IMR-90 (cell line): Measurements from ENCODE around the gene PFKP. TPM values are rescaled to one million over a fixed set of nuclear protein-coding genes. Genes with fewer than 3 reads are reported as not detected.

Experiments used
- MAZ ChIP-seq: IDR thresholded peaks from 2 replicates; pipeline ENCODE4 v1.6.1; 2012; ENCODE audit warnings: low read depth, mild to moderate bottlenecking, low read length, improper control_type of control experiment, moderate library complexity, borderline replicate concordance
- SMC3 ChIP-seq: fragments of 150-350 bp; IDR thresholded peaks from 2 replicates; pipeline ENCODE4 v1.6.1; 2016; ENCODE audit warnings: low read depth, mild to moderate bottlenecking, antibody characterized with exemption, low read length, moderate library complexity
- USF2 ChIP-seq: fragments of 150-350 bp; IDR thresholded peaks from 2 replicates; pipeline ENCODE4 v1.6.1; 2017; ENCODE audit warnings: mild to moderate bottlenecking, antibody characterized with exemption, low read length, low read depth
- polyA plus RNA-seq, 3 experiments: library from polyadenylated mRNA; depleted of rRNA; stranded (reverse); fragments of >200 nt; gene quantifications; 2 replicates each; pipeline ENCODE4 v1.2.3, GENCODE V29; 2012; ENCODE audit warnings: low replicate concordance in 1 of 3
- total RNA-seq: library from RNA; depleted of rRNA; stranded (reverse); fragments of >200 nt; gene quantifications from 2 replicates; pipeline ENCODE4 v1.2.3, GENCODE V29; 2012

Gene PFKP
- total and polyA plus RNA-seq, 2 of the 4 experiments (the other 2 are of a cell fraction), result 223 to 294 TPM

- TF ChIP-seq USF2, result no peak
- TF ChIP-seq SMC3, result no peak
- no peak for TF ChIP-seq MAZ
Measured at GRCh38 chr10:3094609-3095036, 27.3 kb downstream of the PFKP start (continued).
